GM18505 (cell line): Measurements from ENCODE around the gene CMC4.

Experiments
- ATAC-seq: cut with Tn5 transposase; IDR thresholded peaks from one replicate; pipeline ENCODE4 v1.9.1; 2021; ENCODE audit not compliant: unreplicated experiment
- POLR2A ChIP-seq: IDR thresholded peaks from 4 replicates; pipeline ENCODE4 v1.6.1; 2011; ENCODE audit warnings: borderline replicate concordance; ENCODE audit not compliant: insufficient read depth, insufficient read length; ENCODE audit errors: extremely low read depth

The CMC4 gene

DNA sequence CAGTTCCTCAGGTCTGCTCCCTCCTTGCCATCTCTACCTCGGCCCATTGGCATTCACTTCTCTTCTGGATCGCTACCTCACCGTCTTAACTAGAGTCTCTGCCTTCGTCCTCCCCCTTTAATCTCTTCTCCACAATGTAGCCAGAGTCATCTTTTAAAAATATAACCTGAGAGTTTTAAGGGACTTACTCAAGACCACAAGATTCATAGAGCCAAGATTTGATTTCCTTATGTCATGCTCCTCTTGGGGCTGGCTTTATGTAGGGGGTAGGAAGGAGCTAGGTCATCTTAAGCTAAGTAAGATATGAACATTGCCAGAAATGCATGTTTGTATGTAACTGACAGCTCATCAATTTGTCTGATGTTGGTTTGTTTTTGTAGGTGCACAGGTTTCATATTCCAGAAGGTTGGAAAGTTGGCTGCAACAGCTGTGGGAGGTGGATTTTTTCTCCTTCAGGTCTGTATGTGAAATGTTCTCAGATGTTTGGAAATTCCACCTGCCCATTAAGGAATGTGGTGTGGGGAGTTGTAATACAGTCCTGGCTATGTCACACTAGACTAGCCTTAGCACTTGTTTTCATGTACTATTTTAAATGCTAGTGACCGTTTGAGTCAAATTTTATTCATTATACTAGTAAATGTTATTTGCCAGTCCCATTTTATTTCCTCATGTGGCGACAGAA is 24.7 kb downstream of the CMC4 start:
- ATAC-seq = no peak
- no peak for TF ChIP-seq POLR2A

DNA sequence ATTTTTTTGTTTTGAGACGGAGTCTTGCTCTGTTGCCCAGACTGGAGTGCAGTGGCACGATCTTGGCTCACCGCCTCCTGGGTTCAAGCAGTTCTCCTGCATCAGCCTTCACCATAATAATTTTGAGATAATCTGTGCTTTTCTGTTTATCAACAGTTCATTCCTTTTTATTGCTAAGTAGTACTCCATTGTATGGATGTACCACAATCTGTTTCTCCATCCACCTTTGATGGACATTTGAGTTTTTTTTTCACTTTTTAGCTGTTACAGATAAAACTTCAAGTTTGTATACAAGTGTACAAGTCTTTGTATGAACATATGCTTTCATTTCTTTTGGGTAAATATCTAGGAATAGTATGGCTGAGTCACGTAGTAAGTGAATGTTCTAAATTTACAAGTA is 35.2 kb downstream of the CMC4 start:
- TF ChIP-seq POLR2A = no peak

DNA sequence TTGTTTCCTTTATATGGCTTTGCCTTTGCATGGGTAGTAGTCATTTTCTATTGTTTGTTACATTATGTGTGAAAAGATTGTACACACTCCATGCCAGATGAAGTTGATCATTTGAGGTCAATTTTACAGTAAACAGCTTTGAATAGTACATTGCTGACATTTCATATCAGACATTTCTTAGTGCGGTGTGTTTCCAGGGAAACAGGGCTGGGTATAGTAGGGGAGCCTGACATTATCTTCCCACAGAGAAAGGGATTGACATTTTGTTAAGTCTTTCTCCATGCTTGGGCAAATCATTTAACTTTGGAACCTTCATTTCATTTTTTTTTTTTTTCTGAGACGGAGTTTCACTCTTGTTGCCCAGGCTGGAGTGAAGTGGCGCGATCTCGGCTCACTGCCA is 39.3 kb downstream of the CMC4 start:
- TF ChIP-seq POLR2A = no peak
- no peak for ATAC-seq

More for the DNA sequence above, 35.2 kb downstream of the CMC4 start:
- ATAC-seq = no peak

DNA sequence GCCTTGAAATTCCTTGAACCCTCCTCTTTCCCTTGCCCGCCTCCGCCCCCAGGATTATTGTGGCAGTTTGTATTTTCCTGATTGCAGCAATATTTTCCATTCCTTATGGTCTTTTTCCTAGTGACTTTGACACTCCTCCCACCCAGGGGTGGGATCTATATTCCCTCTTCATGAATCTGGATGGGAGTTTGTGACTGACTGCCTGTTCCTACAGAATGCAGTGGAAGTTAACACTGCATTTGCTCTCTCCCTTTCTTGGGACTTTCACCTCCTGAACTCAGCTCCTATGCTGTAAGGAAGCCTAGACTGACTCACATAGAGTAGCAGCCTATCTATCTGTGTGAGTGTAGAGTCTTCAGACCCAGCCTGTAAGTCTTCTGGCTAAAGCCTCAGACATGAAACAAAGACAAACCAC is 42.1 kb downstream of the CMC4 start:
- no peak for TF ChIP-seq POLR2A

DNA sequence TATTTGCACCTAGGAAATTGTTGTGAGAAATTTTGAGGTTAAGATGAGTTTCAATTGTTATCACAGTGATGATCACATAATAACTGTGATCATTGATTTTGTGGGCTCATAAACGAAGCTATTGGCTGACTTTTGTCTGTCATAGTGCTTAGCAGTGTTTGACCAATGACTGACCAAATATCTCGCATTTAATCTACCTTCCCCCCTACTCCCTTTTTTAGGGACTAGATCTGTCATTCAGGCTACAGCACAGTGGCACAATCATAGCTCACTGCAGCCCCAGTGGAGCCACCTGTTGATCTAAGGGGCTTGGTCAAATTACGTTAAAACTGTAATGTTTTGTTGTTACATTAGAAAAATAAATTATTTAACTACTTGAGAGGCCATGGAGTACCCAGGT is 42.8 kb downstream of the CMC4 start:
- ATAC-seq = no peak
- no peak for TF ChIP-seq POLR2A

More for the DNA sequence above, 42.1 kb downstream of the CMC4 start:
- no peak for ATAC-seq

DNA sequence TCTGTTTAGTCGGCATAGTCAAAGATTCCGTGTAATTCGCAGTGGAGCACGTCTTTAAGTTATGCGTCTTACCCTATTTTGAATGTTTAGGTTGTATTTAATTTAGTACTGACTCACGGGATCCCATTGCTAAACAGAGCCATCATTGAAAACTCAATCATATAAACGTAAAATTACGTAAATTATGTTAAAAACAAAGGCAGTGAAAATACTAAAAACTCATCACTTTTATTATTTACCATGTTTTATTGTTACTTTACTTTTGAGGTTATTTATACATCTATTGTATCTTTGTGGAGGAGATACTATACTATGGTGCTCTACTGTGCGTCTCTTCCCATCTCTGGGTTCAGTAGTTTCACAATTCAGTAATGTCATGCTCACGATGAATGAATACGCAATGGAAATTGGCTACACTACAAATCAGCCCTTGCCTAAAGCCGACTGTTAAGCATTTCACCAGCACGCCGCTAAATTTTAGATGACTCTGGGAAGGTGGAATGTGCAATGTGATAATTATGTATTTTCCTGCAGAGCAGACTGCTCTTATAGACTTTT is 43.3 kb downstream of the CMC4 start:
- TF ChIP-seq POLR2A = no peak
- no peak for ATAC-seq

DNA sequence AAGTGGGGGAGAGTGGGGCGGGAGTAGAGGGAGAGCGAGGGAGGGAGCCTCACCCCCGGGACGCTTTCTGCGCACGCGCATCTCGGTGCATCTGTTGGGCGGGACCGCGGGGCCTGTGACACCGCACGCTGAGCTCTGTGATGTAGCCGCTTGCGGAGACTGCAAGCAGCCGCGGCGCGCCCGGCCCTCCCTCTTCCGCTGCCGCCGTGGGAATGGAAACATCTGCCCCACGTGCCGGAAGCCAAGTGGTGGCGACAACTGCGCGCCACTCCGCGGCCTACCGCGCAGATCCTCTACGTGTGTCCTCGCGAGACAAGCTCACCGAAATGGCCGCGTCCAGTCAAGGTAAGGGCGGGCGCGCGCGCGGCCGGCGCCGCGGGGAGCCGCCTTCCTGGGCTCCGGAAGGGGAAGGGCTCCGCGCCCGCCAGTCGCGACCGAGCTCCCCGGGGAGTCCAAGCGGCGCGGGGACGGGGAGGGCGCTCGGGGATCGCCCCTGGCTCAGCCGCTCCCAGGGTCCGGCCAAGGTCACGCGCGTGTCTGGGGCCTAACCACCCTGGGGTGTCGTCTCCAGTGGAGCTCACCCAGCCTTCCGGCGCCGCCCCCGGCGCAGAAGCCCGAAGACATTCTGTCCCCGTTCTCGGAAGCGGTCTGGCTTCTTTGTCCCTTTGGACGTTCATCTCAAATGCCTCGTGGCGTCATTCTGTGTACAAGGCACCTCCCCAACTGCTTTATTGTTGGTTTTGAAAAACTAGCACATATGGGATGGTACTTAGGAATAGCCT is 44.0 kb downstream of the CMC4 start, which contains the start of gene FUNDC2:
Gene FUNDC2, plus strand, starts transcription at position 118 of the 782 bp plus-strand sequence. Its CDS starts 95 bp downstream, at position 213.
- ATAC-seq = peak; percentile 86
- peak; percentile 74 for TF ChIP-seq POLR2A

DNA sequence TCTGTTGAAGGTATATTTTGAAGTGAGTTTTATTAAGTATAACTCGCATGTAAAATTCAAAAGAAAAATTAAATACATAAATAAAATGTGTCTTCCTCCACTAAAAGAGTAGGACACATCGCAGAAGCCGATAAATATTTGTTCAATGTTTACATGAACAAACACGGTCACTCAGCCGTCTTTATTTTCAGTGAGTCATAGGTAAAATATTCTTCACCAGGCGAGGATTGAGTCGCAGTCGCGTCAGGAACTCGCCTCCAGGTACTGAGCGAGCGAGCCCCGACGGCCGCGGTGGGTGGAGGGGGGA is 44.6 kb downstream of the CMC4 start:
- no peak for ATAC-seq
- TF ChIP-seq POLR2A = no peak

DNA sequence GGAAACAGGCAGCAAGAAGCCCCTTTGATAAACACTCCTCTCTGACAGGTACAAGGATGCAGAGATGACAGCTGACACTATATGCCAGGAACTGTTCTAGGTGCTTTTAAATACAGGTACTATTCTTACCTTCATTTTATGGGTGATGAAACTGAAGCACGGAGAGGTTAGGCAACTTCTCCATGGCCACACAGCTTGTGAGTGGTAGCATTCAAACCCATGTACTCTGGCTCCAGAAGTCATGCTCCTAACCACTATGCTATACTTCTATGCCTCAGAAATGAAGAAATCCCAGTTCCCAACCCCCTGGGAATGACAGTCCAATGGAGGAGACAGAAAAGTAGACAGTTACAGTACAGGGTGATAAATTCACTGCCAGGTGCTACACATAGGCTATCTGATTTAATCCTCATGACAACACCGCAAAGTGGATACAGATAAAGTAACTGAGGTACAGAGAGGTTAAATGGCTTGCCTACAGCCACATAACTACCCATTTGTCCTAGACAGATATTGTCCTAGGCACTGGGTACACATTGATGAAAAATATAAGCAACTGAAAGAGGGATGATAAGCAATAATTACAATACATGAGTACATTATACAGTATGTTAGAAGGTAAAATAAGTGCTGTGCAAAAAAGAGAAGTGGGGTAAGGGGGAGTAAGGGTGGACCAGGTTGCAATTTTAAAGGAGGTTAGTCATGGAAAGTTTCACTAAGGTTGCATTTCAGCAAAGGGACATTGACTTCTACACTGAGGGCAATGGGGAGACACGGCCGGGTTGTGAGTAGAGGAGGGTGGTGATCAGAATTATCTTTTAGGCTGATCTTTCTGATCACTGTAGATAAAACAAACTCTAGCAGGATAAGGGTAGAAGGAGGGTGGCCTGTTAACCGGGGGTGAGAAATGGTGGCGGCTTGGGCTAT is 46.8 kb downstream of the CMC4 start:
- ATAC-seq = no peak
- TF ChIP-seq POLR2A = no peak

DNA sequence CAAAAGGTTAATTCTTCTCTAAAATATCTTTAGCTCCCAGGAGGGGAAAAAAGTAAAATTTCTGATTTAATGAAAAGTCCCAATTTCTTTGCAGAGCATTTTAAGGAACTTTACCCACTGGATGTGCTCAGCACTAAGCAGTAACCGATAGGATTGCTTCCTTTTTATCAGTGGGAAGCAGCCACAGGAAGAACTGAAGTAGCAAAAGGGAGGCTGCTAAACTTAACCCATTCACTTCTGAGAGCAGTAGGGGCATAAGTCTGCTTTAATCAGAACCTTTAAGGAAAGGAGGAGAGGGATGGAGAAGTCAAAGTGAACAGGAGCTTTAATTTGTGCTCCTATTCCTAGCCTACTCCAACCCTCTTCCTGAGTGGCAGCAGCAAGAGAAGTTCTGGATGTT is 48.4 kb downstream of the CMC4 start, which contains the start of gene F8:
Gene F8, minus strand, starts transcription at position 139 of the 400 bp plus-strand sequence. CDS start 171 bp downstream, outside the sequence.
- no peak for TF ChIP-seq POLR2A
- ATAC-seq = no peak

DNA sequence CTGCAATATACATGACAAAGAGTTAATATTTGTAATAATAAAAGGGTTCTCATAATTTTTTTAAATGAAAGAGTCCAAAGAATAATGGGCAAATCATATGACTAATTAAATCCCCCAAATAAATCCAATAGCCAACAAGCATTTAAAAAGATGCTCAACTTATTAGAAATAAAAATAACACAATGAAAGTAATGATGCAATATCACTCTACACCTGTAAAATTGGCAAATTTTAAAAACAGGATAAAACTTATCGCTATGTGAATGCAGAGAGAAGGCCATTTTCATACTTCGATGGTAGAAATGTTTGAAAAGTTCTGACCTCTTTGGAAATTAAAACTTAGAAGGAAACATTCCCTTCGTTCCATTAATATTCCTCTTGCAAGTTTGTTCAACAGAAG is 50.3 kb downstream of the CMC4 start:
- TF ChIP-seq POLR2A = no peak
- no peak for ATAC-seq
